OCI-LY1 (cell line): ENCODE results near the gene NCAM1.

Experiments
- CTCF ChIP-seq: fragments of 200-600 bp; sonication (generic), shearing (Covaris generic); IDR thresholded peaks from 2 replicates; pipeline ENCODE4 v1.5.1; 2017; ENCODE audit warnings: mild to moderate bottlenecking, antibody characterized with exemption, low read length, moderate library complexity, mixed read lengths
- EZH2 ChIP-seq: fragments of 200-600 bp; sonication (generic), shearing (Covaris generic); IDR thresholded peaks from 2 replicates; pipeline ENCODE4 v1.8.0; 2017; ENCODE audit warnings: borderline replicate concordance, mixed run types, mild to moderate bottlenecking, antibody characterized with exemption, low read length, moderate library complexity, mixed read lengths

GRCh38 chr11:112977755-112978154 is 16.5 kb downstream of the NCAM1 start:
- TF ChIP-seq CTCF (no peak), EZH2 (no peak)
